ENCODE results near the gene GCAT. TPM values are rescaled to one million over a fixed set of nuclear protein-coding genes. Genes with fewer than 3 reads are reported as not detected.

The GCAT gene
- 11.9 and 13.5 TPM in 2 replicates for total RNA-seq

GRCh38 chr22:37807410-37808293 lies at the start of gene GCAT:
GCAT (plus strand) TSS chr22:37807934; CDS start chr22:37807968, 34 bp downstream.

GRCh38 chr22:37823134-37823985 lies 15.6 kb downstream of the GCAT start, which contains the start of gene GALR3:
GALR3 (plus strand) TSS chr22:37823382; CDS start chr22:37823407, 25 bp downstream.

GRCh38 chr22:37849089-37849751 lies 41.5 kb downstream of the GCAT start, which contains the start of gene EIF3L:
EIF3L (plus strand) TSS chr22:37849419; CDS start chr22:37849450, 31 bp downstream.

Other genes with a start within 250 kb of the GCAT start
- gene CDC42EP1, start 247.5 kb upstream of the GCAT start, total RNA-seq = 6.9 and 8.2 TPM in 2 replicates
- gene LGALS2, start 227.8 kb upstream of the GCAT start, total RNA-seq = not detected in 2 replicates
- 66.3 and 126 TPM in 2 replicates for gene GGA1, start 199.1 kb upstream of the GCAT start, total RNA-seq
- gene SH3BP1, start 168.3 kb upstream of the GCAT start, total RNA-seq = 0.54 and 1.4 TPM in 2 replicates
- 4.7 and 6.1 TPM in 2 replicates for gene PDXP, start 149.2 kb upstream of the GCAT start, total RNA-seq
- 2,994 and 4,027 TPM in 2 replicates for gene LGALS1, start 132.3 kb upstream of the GCAT start, total RNA-seq
- 19.1 and 19.4 TPM in 2 replicates for gene NOL12, start 121.6 kb upstream of the GCAT start, total RNA-seq
- 116 and 141 TPM in 2 replicates for gene TRIOBP, start 110.9 kb upstream of the GCAT start, total RNA-seq
- 0.11 TPM in 1 of 2 replicates, not detected in the other for gene GALR3, start 15.4 kb downstream of the GCAT start, total RNA-seq
- 16.5 and 16.7 TPM in 2 replicates for gene ANKRD54, start 36.4 kb downstream of the GCAT start, total RNA-seq
- 400 and 450 TPM in 2 replicates for gene EIF3L, start 41.5 kb downstream of the GCAT start, total RNA-seq
- gene MICALL1, start 98.4 kb downstream of the GCAT start, total RNA-seq = 26.3 and 29.0 TPM in 2 replicates
- 0.09 and 0.22 TPM in 2 replicates for gene C22orf23, start 145.7 kb downstream of the GCAT start, total RNA-seq
- gene POLR2F, start 145.8 kb downstream of the GCAT start, total RNA-seq = 34.8 and 47.6 TPM in 2 replicates
- gene SOX10, start 176.6 kb downstream of the GCAT start, total RNA-seq = under 0.01 TPM in 1 of 2 replicates, not detected in the other
- gene PICK1, start 249.5 kb downstream of the GCAT start, total RNA-seq = 4.5 and 8.1 TPM in 2 replicates

All from dermis lymphatic vessel endothelial cell (primary cell).